ENCODE data around the gene CELF5.
A peak's percentile ranks its signal among the peaks of the same experiment; 100 is the strongest.
"Not testable (repeated sequence)": the region's sequence is repeated elsewhere in the genome, so short reads cannot be mapped to it uniquely, and the experiment has no call there.

CELF5 gene

GRCh38 chr19:3295581-3295980 lies 71.1 kb downstream of the CELF5 start:
- no peak for DNase-seq

GRCh38 chr19:3296034-3296433 lies 71.6 kb downstream of the CELF5 start:
- no peak for DNase-seq

- DNase-seq: no peak
Observed at GRCh38 chr19:3296446-3296845, 72.0 kb downstream of the CELF5 start.

GRCh38 chr19:3298853-3299449 lies 74.5 kb downstream of the CELF5 start:
- DNase-seq: no peak

GRCh38 chr19:3300566-3300965 lies 76.1 kb downstream of the CELF5 start:
- DNase-seq: not testable (repeated sequence)

- DNase-seq: no peak
Observed at GRCh38 chr19:3302755-3303154, 78.3 kb downstream of the CELF5 start.

GRCh38 chr19:3304871-3305423 lies 80.5 kb downstream of the CELF5 start:
- peak; percentile 63 for DNase-seq

GRCh38 chr19:3309724-3310123 lies 85.3 kb downstream of the CELF5 start:
- no peak for DNase-seq

- DNase-seq: no peak
Observed at GRCh38 chr19:3310280-3310679, 85.8 kb downstream of the CELF5 start.

GRCh38 chr19:3310711-3311110 lies 86.2 kb downstream of the CELF5 start:
- no peak for DNase-seq

- no peak for DNase-seq
Observed at GRCh38 chr19:3313199-3313575, 88.7 kb downstream of the CELF5 start.

- no peak for DNase-seq
Observed at GRCh38 chr19:3314962-3315675, 90.7 kb downstream of the CELF5 start.

- no peak for DNase-seq
Observed at GRCh38 chr19:3315676-3315973, 91.2 kb downstream of the CELF5 start.

GRCh38 chr19:3316132-3316648 lies 91.7 kb downstream of the CELF5 start:
- no peak for DNase-seq

GRCh38 chr19:3316659-3317207 lies 92.3 kb downstream of the CELF5 start:
- DNase-seq: no peak

- no peak for DNase-seq
Observed at GRCh38 chr19:3319643-3320353, 95.3 kb downstream of the CELF5 start.

GRCh38 chr19:3320354-3320670 lies 95.9 kb downstream of the CELF5 start:
- DNase-seq: no peak

GRCh38 chr19:3320853-3321252 lies 96.4 kb downstream of the CELF5 start:
- no peak for DNase-seq

GRCh38 chr19:3321696-3322095 lies 97.2 kb downstream of the CELF5 start:
- no peak for DNase-seq

GRCh38 chr19:3322199-3322978 lies 97.9 kb downstream of the CELF5 start:
- no peak for DNase-seq

GRCh38 chr19:3323026-3323425 lies 98.6 kb downstream of the CELF5 start:
- DNase-seq: no peak

- no peak for DNase-seq
Observed at GRCh38 chr19:3323658-3324057, 99.2 kb downstream of the CELF5 start.

GRCh38 chr19:3324405-3324856 lies 100.0 kb downstream of the CELF5 start:
- peak; percentile 47 for DNase-seq

Measured in central memory CD4-positive, alpha-beta T cell (primary cell).